Liver (tissue), 9 donors: ENCODE measurements around the gene PCYOX1L. TPM values are rescaled to one million over a fixed set of nuclear protein-coding genes. Genes with fewer than 3 reads are reported as not detected.

Experiments
- DNase-seq: peaks from one replicate; pipeline ENCODE4 v3.0.0-alpha.2; 2017; ENCODE audit warnings: low spot score
- H3K27ac ChIP-seq, 2 donors: one replicate each; pipeline ENCODE4 v1.7.0; 2013; ENCODE audit warnings: inconsistent platforms in 2 of 2, low read length in 2 of 2, control low read depth in 1 of 2, low read depth in 1 of 2, mild to moderate bottlenecking in 1 of 2
- H3K27me3 ChIP-seq, 4 donors: one replicate each; pipeline versions ENCODE4 v1.6.1 to v1.7.0; 2013; ENCODE audit warnings: low read length in 3 of 4, inconsistent platforms in 1 of 4, mild to moderate bottlenecking in 1 of 4, moderate library complexity in 1 of 4; ENCODE audit not compliant: control insufficient read depth in 4 of 4, insufficient read depth in 4 of 4
- H3K36me3 ChIP-seq, 4 donors: one replicate each; pipeline versions ENCODE4 v1.6.1 to v1.7.0; 2013; ENCODE audit warnings: low read length in 3 of 4, mild to moderate bottlenecking in 3 of 4, low read depth in 1 of 4, moderate library complexity in 1 of 4; ENCODE audit not compliant: control insufficient read depth in 4 of 4, insufficient read depth in 3 of 4
- H3K4me1 ChIP-seq, 4 donors: one replicate each; pipeline versions ENCODE4 v1.6.1 to v1.7.0; 2013; ENCODE audit warnings: low read length in 3 of 4, mild to moderate bottlenecking in 3 of 4, moderate library complexity in 1 of 4; ENCODE audit not compliant: control insufficient read depth in 4 of 4, insufficient read depth in 4 of 4
- H3K4me3 ChIP-seq, 3 donors: one replicate each; pipeline versions ENCODE4 v1.6.1 to v1.7.0; 2013; ENCODE audit warnings: low read length in 3 of 3, control low read depth in 1 of 3, low read depth in 1 of 3, mild to moderate bottlenecking in 1 of 3
- H3K9ac ChIP-seq, 2 donors: one replicate each; pipeline ENCODE4 v1.7.0; 2013; ENCODE audit warnings: low read length in 2 of 2, mild to moderate bottlenecking in 2 of 2, moderate library complexity in 2 of 2, control low read depth in 1 of 2, low read depth in 1 of 2
- H3K9me3 ChIP-seq, 4 donors: one replicate each; pipeline versions ENCODE4 v1.6.1 to v1.7.0; 2013; ENCODE audit warnings: low read length in 3 of 4; ENCODE audit not compliant: control insufficient read depth in 4 of 4
- ATF3 ChIP-seq: IDR thresholded peaks from 2 replicates; pipeline ENCODE4 v1.6.1; 2016; ENCODE audit warnings: antibody characterized with exemption
- CTCF ChIP-seq: fragments of 150-350 bp; IDR thresholded peaks from 2 replicates; pipeline ENCODE4 v1.5.1; 2017; ENCODE audit warnings: improper control_type of control experiment, low read depth, low read length; ENCODE audit not compliant: missing input control
- EGR1 ChIP-seq, 2 donors: IDR thresholded peaks; 2 replicates each; pipeline ENCODE4 v1.6.1; 2016 to 2018; ENCODE audit warnings: antibody characterized with exemption in 2 of 2, low read depth in 2 of 2
- FOXA1 ChIP-seq: IDR thresholded peaks from 2 replicates; pipeline ENCODE4 v1.6.1; 2016; ENCODE audit warnings: antibody characterized with exemption
- FOXA2 ChIP-seq: IDR thresholded peaks from 2 replicates; pipeline ENCODE4 v1.6.1; 2016; ENCODE audit warnings: antibody characterized with exemption
- GABPA ChIP-seq, 2 donors: IDR thresholded peaks in 1 of 2; conservative IDR thresholded peaks in 1 of 2; 2 replicates each; pipeline ENCODE4 v1.6.1; 2016; ENCODE audit warnings: antibody characterized with exemption in 2 of 2, mild to moderate bottlenecking in 1 of 2, moderate library complexity in 1 of 2
- HNF4A ChIP-seq, 2 donors: conservative IDR thresholded peaks; 2 replicates each; pipeline ENCODE4 v1.6.1; 2016; ENCODE audit warnings: antibody characterized with exemption in 2 of 2, mild to moderate bottlenecking in 2 of 2
- HNF4G ChIP-seq: IDR thresholded peaks from 2 replicates; pipeline ENCODE4 v1.6.1; 2016; ENCODE audit warnings: antibody characterized with exemption
- JUND ChIP-seq, 2 donors: IDR thresholded peaks; 2 replicates each; pipeline ENCODE4 v1.6.1; 2016; ENCODE audit warnings: antibody characterized with exemption in 2 of 2
- MAX ChIP-seq: IDR thresholded peaks from 2 replicates; pipeline ENCODE4 v1.6.1; 2016; ENCODE audit warnings: antibody characterized with exemption
- NR2F2 ChIP-seq: IDR thresholded peaks from 2 replicates; pipeline ENCODE4 v1.6.1; 2016; ENCODE audit warnings: antibody characterized with exemption
- RAD21 ChIP-seq, 2 donors: IDR thresholded peaks; 2 replicates each; pipeline ENCODE4 v1.6.1; 2016; ENCODE audit warnings: antibody characterized with exemption in 2 of 2, mild to moderate bottlenecking in 2 of 2
- REST ChIP-seq: IDR thresholded peaks from 2 replicates; pipeline ENCODE4 v1.6.1; 2016; ENCODE audit warnings: antibody characterized with exemption, mild to moderate bottlenecking
- RXRA ChIP-seq, 2 donors: IDR thresholded peaks; 2 replicates each; pipeline ENCODE4 v1.6.1; 2017 to 2018; ENCODE audit warnings: antibody characterized with exemption in 2 of 2, mild to moderate bottlenecking in 1 of 2
- SP1 ChIP-seq: IDR thresholded peaks from 2 replicates; pipeline ENCODE4 v1.6.1; 2018; ENCODE audit warnings: antibody characterized with exemption, mild to moderate bottlenecking
- TAF1 ChIP-seq: conservative IDR thresholded peaks from 2 replicates; pipeline ENCODE4 v1.6.1; 2016; ENCODE audit warnings: antibody characterized with exemption, mild to moderate bottlenecking
- YY1 ChIP-seq: IDR thresholded peaks from 2 replicates; pipeline ENCODE4 v1.6.1; 2016; ENCODE audit warnings: antibody characterized with exemption, mild to moderate bottlenecking
- ZBTB33 ChIP-seq: IDR thresholded peaks from 2 replicates; pipeline ENCODE4 v1.6.1; 2016; ENCODE audit warnings: antibody characterized with exemption
- WGBS: extraction: QIAGEN DNeasy Blood & Tissue Kit; methylation state at CpG from one replicate; pipeline ENCODE4 v1.1.7; 2013; 5-methylcytosine and 5-hydroxymethylcytosine counted together
- polyA plus RNA-seq, 2 donors: library from polyadenylated mRNA; stranded (reverse) in 1 of 2; unstranded in 1 of 2; fragments of 200-250 nt in 1 of 2; fragments of >200 nt in 1 of 2; fragmentation: Nextera tagmentation in 1 of 2; extraction: Ambion mirVana in 1 of 2; gene quantifications; one replicate each; pipeline versions ENCODE4 v1.2.1 to v1.2.3, GENCODE V29; 2013 to 2015
- total RNA-seq, 2 donors: library from RNA; depleted of rRNA; stranded (reverse); fragments of >200 nt; gene quantifications; one replicate each; pipeline ENCODE4 v1.2.3, GENCODE V29; 2014
- donor health status: healthy.
- donor health status: healthy.
- donor health status: healthy.
- donor health status: healthy.
- donor health status: healthy.

PCYOX1L gene
- total and polyA plus RNA-seq, 4 donors, result 0.47 to 4.4 (median 1.1) TPM

- H3K9ac ChIP-seq, result no peak overlapping the region
- no peaks in the 10 kb centered on the region for H3K27me3 ChIP-seq
- no peak overlapping the region for H3K4me3 ChIP-seq
- peaks cover 0 to 1% (median 0%) of the 10 kb centered on the region in 4 donors for H3K36me3 ChIP-seq
- no peaks in the 10 kb centered on the region for H3K4me1 ChIP-seq
- no peaks in the 10 kb centered on the region for H3K9me3 ChIP-seq
- no peak for DNase-seq
- TF ChIP-seq NR2F2 (no peak), YY1 (no peak), EGR1 (IDR thresholded peaks at IDR 0.05; ENCODE audit: low read depth in 2 of 2) (no peak), MAX (no peak), SP1 (no peak), TAF1 (no peak), HNF4A (conservative IDR thresholded peaks at IDR 0.05) (no peak), ATF3 (no peak), HNF4G (no peak), RAD21 (IDR thresholded peaks at IDR 0.05) (no peak), RXRA (IDR thresholded peaks at IDR 0.05) (no peak), FOXA2 (no peak), FOXA1 (no peak), JUND (IDR thresholded peaks at IDR 0.05) (no peak), CTCF (no peak), ZBTB33 (no peak), REST (no peak), GABPA (IDR thresholded peaks at IDR 0.05 in 1 of 2, conservative IDR thresholded peaks at IDR 0.05 in 1 of 2) (no peak)
- WGBS, result 89% methylated on average over 2 of the region's 2 CpGs
- H3K27ac ChIP-seq, result no peak overlapping the region
Observed at GRCh38 chr5:149333711-149334443, 24.0 kb upstream of the PCYOX1L start.
